Small intestine (tissue), 7 donors: ENCODE data around the gene MAGT1. TPM values are rescaled to one million over a fixed set of nuclear protein-coding genes. Genes with fewer than 3 reads are reported as not detected.

Experiments used
- DNase-seq, 2 donors: peaks; one replicate each; pipeline versions ENCODE4 v3.0.0 to v3.0.0-alpha.2; 2013
- FAIRE-seq: peaks from 2 replicates; lab custom pipeline; 2012; peaks lifted over from hg19 to GRCh38; lab: Jason Lieb, UNC
- H3K27ac ChIP-seq, 3 donors: one replicate each; pipeline ENCODE4 v1.5.1; 2013; ENCODE audit warnings: low read length in 2 of 3, mild to moderate bottlenecking in 2 of 3, control low read depth in 1 of 3, inconsistent platforms in 1 of 3, low read depth in 1 of 3, moderate library complexity in 1 of 3
- H3K27me3 ChIP-seq, 3 donors: one replicate each; pipeline ENCODE4 v1.6.1; 2013; ENCODE audit warnings: low read length in 3 of 3, inconsistent platforms in 1 of 3; ENCODE audit not compliant: control insufficient read depth in 3 of 3, insufficient read depth in 3 of 3
- H3K36me3 ChIP-seq, 3 donors: one replicate each; pipeline ENCODE4 v1.6.1; 2013; ENCODE audit warnings: low read length in 3 of 3, inconsistent platforms in 1 of 3, low read depth in 1 of 3, mild to moderate bottlenecking in 1 of 3, moderate library complexity in 1 of 3; ENCODE audit not compliant: control insufficient read depth in 3 of 3, insufficient read depth in 2 of 3
- H3K4me1 ChIP-seq, 3 donors: one replicate each; pipeline ENCODE4 v1.6.1; 2013; ENCODE audit warnings: low read length in 2 of 3, inconsistent platforms in 1 of 3, low read depth in 1 of 3, mild to moderate bottlenecking in 1 of 3, moderate library complexity in 1 of 3; ENCODE audit not compliant: control insufficient read depth in 3 of 3, insufficient read depth in 2 of 3
- H3K4me3 ChIP-seq, 3 donors: one replicate each; pipeline ENCODE4 v1.5.1; 2013; ENCODE audit warnings: low read length in 3 of 3, control low read depth in 1 of 3, inconsistent platforms in 1 of 3, low read depth in 1 of 3, mild to moderate bottlenecking in 1 of 3, moderate library complexity in 1 of 3
- H3K9me3 ChIP-seq, 2 donors: one replicate each; pipeline ENCODE4 v1.6.1; 2013; ENCODE audit warnings: low read depth in 1 of 2, low read length in 1 of 2; ENCODE audit not compliant: control insufficient read depth in 2 of 2, insufficient read depth in 1 of 2
- WGBS, 3 donors: extraction: QIAGEN DNeasy Blood & Tissue Kit; methylation state at CpG; one replicate each; pipeline ENCODE4 v1.1.7; 2013; 5-methylcytosine and 5-hydroxymethylcytosine counted together
- polyA plus RNA-seq, 4 donors: library from polyadenylated mRNA; stranded (reverse) in 3 of 4; unstranded in 1 of 4; fragments of 200-250 nt in 3 of 4; fragments of 120-200 nt in 1 of 4; gene quantifications; one replicate each; pipeline versions ENCODE4 v1.2.1 to v1.2.3, GENCODE V29; 2013
- donor health status: healthy with polysubstance abuse.
- donor health status: control.
- donor health status: control.
- donor health status: Bipolar disorder and iron deficiency.
- donor health status: healthy.

The MAGT1 gene
- polyA plus RNA-seq, 4 donors, result 9.2 to 83.8 (median 23.1) TPM

GRCh38 chrX:77820091-77820727 is 75.0 kb downstream of the MAGT1 start:
- no peaks in the 10 kb centered on the region for H3K27me3 ChIP-seq
- FAIRE-seq (no peak), DNase-seq (no peak)
- H3K36me3 ChIP-seq, result peaks cover 0 to 16% (median 0%) of the 10 kb centered on the region in 3 donors
- H3K9me3 ChIP-seq, result peaks cover 0 to 3% of the 10 kb centered on the region in 2 donors
- H3K4me3 ChIP-seq, result no peak overlapping the region
- no peak overlapping the region for H3K27ac ChIP-seq
- WGBS, 3 donors, result 76 to 92% (median 76%) methylated on average over 9 of the region's 9 CpGs
- no peaks in the 10 kb centered on the region for H3K4me1 ChIP-seq

- H3K27me3 ChIP-seq, result no peaks in the 10 kb centered on the region
- WGBS, 3 donors, result 92 to 100% (median 96%) methylated on average over 1 of the region's 1 CpG
- no peaks in the 10 kb centered on the region for H3K4me1 ChIP-seq
- DNase-seq, result no peak
- peak; percentile 26 for FAIRE-seq
- H3K9me3 ChIP-seq, result no peaks in the 10 kb centered on the region
- no peak overlapping the region for H3K27ac ChIP-seq
- H3K4me3 ChIP-seq, result no peak overlapping the region
- H3K36me3 ChIP-seq, result no peaks in the 10 kb centered on the region
Measured at GRCh38 chrX:77814210-77814609, 81.0 kb downstream of the MAGT1 start.

- DNase-seq (no peak), FAIRE-seq (no peak)
- WGBS, 3 donors, result 71 to 83% (median 76%) methylated on average over 1 of the region's 1 CpG
- Histone ChIP-seq H3K4me1 (no peaks in the 10 kb centered on the region), H3K36me3 (no peaks in the 10 kb centered on the region), H3K4me3 (no peak overlapping the region), H3K27ac (no peak overlapping the region), H3K9me3 (no peaks in the 10 kb centered on the region), H3K27me3 (no peaks in the 10 kb centered on the region)
Measured at GRCh38 chrX:77802201-77802600, 93.0 kb downstream of the MAGT1 start.

GRCh38 chrX:77795124-77795523 is 100.1 kb downstream of the MAGT1 start:
- Histone ChIP-seq H3K4me1 (no peaks in the 10 kb centered on the region), H3K9me3 (no peaks in the 10 kb centered on the region), H3K27ac (no peak overlapping the region), H3K4me3 (no peak overlapping the region), H3K27me3 (no peaks in the 10 kb centered on the region), H3K36me3 (no peaks in the 10 kb centered on the region)
- WGBS, 3 donors, result 89 to 93% (median 91%) methylated on average over 1 of the region's 1 CpG
- FAIRE-seq (no peak), DNase-seq (no peak)

- DNase-seq (no peak), FAIRE-seq (no peak)
- H3K9me3 ChIP-seq, result no peaks in the 10 kb centered on the region
- H3K27ac ChIP-seq, result no peak overlapping the region
- H3K36me3 ChIP-seq, result no peaks in the 10 kb centered on the region
- H3K4me3 ChIP-seq, result no peak overlapping the region
- H3K27me3 ChIP-seq, result no peaks in the 10 kb centered on the region
- 80 to 91% (median 87%) methylated on average over 6 of the region's 6 CpGs for WGBS, 3 donors
- no peaks in the 10 kb centered on the region for H3K4me1 ChIP-seq
Measured at GRCh38 chrX:77793946-77794345, 101.3 kb downstream of the MAGT1 start.

- 22 to 52% (median 34%) methylated on average over 2 of the region's 2 CpGs for WGBS, 3 donors
- Histone ChIP-seq H3K36me3 (no peaks in the 10 kb centered on the region), H3K27ac (peak overlapping the region in 1 of 3 donors; percentile 4), H3K9me3 (no peaks in the 10 kb centered on the region), H3K4me1 (no peaks in the 10 kb centered on the region), H3K4me3 (no peak overlapping the region), H3K27me3 (no peaks in the 10 kb centered on the region)
- FAIRE-seq, result no peak
- DNase-seq, result peak; percentile 35 to 86
Measured at GRCh38 chrX:77788050-77788449, 107.2 kb downstream of the MAGT1 start.

GRCh38 chrX:77786365-77786680 is 108.9 kb downstream of the MAGT1 start:
- no peaks in the 10 kb centered on the region for H3K27me3 ChIP-seq
- DNase-seq (no peak), FAIRE-seq (no peak)
- peak overlapping the region; percentile 62 to 100 (median 89) for H3K27ac ChIP-seq
- H3K9me3 ChIP-seq, result no peaks in the 10 kb centered on the region
- no peaks in the 10 kb centered on the region for H3K36me3 ChIP-seq
- no peaks in the 10 kb centered on the region for H3K4me1 ChIP-seq
- H3K4me3 ChIP-seq, result peak overlapping the region in 2 of 3 donors; percentile 66 to 81
- WGBS, 3 donors, result 14 to 40% (median 17%) methylated on average over 5 of the region's 5 CpGs

GRCh38 chrX:77785486-77786364 is 109.5 kb downstream of the MAGT1 start, which contains the start of gene ATRX:
ATRX (minus strand) TSS chrX:77786216; CDS start chrX:77786001, 215 bp downstream.
- WGBS, 3 donors, result 0 to 37% (median 8%) methylated on average over 48 to 58 of the region's 61 CpGs
- DNase-seq (peak; percentile 79 to 88), FAIRE-seq (no peak)
- Histone ChIP-seq H3K36me3 (no peaks in the 10 kb centered on the region), H3K27ac (peak within 1 kb of the TSS; percentile 62 to 100 (median 89)), H3K4me1 (no peaks in the 10 kb centered on the region), H3K27me3 (no peaks in the 10 kb centered on the region), H3K9me3 (no peaks in the 10 kb centered on the region), H3K4me3 (peak within 1 kb of the TSS; percentile 66 to 81 (median 68))
